Measurements from ENCODE around the gene GBP4.
A peak's percentile ranks its signal among the peaks of the same experiment; 100 is the strongest.
"Not testable (repeated sequence)": the region's sequence is repeated elsewhere in the genome, so short reads cannot be mapped to it uniquely, and the experiment has no call there.

Gene GBP4

GRCh38 chr1:89198491-89199072 lies at the start of gene GBP4:
GBP4 (minus strand) TSS chr1:89198942; CDS start chr1:89198834, 108 bp downstream.
- Histone ChIP-seq H3K4me3 (ENCODE audit: low read depth in 1 of 5, low read length in 5 of 5) (peak within 1 kb of the TSS; percentile 62 to 94 (median 85)), H3K36me3 (ENCODE audit: control insufficient read depth in 5 of 5, insufficient read depth in 5 of 5, low read length in 5 of 5) (peaks cover 0 to 9% (median under 1%) of the 10 kb centered on the region in 5 donors), H3K9me3 (ENCODE audit: control insufficient read depth in 5 of 5, low read length in 5 of 5) (no peaks in the 10 kb centered on the region), H3K27me3 (ENCODE audit: control insufficient read depth in 5 of 5, insufficient read depth in 4 of 5, low read length in 5 of 5) (no peaks in the 10 kb centered on the region), H3K27ac (ENCODE audit: low read depth, low read length) (peak within 1 kb of the TSS; percentile 76), H3K9ac (ENCODE audit: low read length in 5 of 5) (peak within 1 kb of the TSS in 4 of 5 donors; percentile 68 to 90 (median 80)), H3K4me1 (ENCODE audit: control insufficient read depth in 5 of 5, insufficient read depth in 5 of 5, low read length in 5 of 5) (peaks cover 0 to 36% (median 14%) of the 10 kb centered on the region in 5 donors)

- Histone ChIP-seq H3K27ac (ENCODE audit: low read depth, low read length) (no peak overlapping the region), H3K27me3 (ENCODE audit: control insufficient read depth in 5 of 5, insufficient read depth in 4 of 5, low read length in 5 of 5) (no peaks in the 10 kb centered on the region), H3K4me1 (ENCODE audit: control insufficient read depth in 5 of 5, insufficient read depth in 5 of 5, low read length in 5 of 5) (no peaks in the 10 kb centered on the region), H3K9me3 (ENCODE audit: control insufficient read depth in 5 of 5, low read length in 5 of 5) (peaks cover 0 to 3% (median 0%) of the 10 kb centered on the region in 5 donors), H3K4me3 (ENCODE audit: low read depth in 1 of 5, low read length in 5 of 5) (no peak overlapping the region), H3K9ac (ENCODE audit: low read length in 5 of 5) (no peak overlapping the region), H3K36me3 (ENCODE audit: control insufficient read depth in 5 of 5, insufficient read depth in 5 of 5, low read length in 5 of 5) (no peaks in the 10 kb centered on the region)
Measured at GRCh38 chr1:89243046-89243445, 44.3 kb upstream of the GBP4 start.

GRCh38 chr1:89221341-89221740 lies 22.6 kb upstream of the GBP4 start:
- no peaks in the 10 kb centered on the region for H3K36me3 ChIP-seq (ENCODE audit: control insufficient read depth in 5 of 5, insufficient read depth in 5 of 5, low read length in 5 of 5)
- H3K9ac ChIP-seq (ENCODE audit: low read length in 5 of 5), result no peak overlapping the region
- no peak overlapping the region for H3K4me3 ChIP-seq (ENCODE audit: low read depth in 1 of 5, low read length in 5 of 5)
- no peaks in the 10 kb centered on the region for H3K27me3 ChIP-seq (ENCODE audit: control insufficient read depth in 5 of 5, insufficient read depth in 4 of 5, low read length in 5 of 5)
- H3K4me1 ChIP-seq (ENCODE audit: control insufficient read depth in 5 of 5, insufficient read depth in 5 of 5, low read length in 5 of 5), result no peaks in the 10 kb centered on the region
- H3K27ac ChIP-seq (ENCODE audit: low read depth, low read length), result no peak overlapping the region
- H3K9me3 ChIP-seq (ENCODE audit: control insufficient read depth in 5 of 5, low read length in 5 of 5), result peaks cover 0 to 3% (median 0%) of the 10 kb centered on the region in 5 donors

- not testable (repeated sequence) for H3K9me3 ChIP-seq (ENCODE audit: control insufficient read depth in 5 of 5, low read length in 5 of 5); H3K36me3 ChIP-seq (ENCODE audit: control insufficient read depth in 5 of 5, insufficient read depth in 5 of 5, low read length in 5 of 5); H3K4me3 ChIP-seq (ENCODE audit: low read depth in 1 of 5, low read length in 5 of 5); H3K9ac ChIP-seq (ENCODE audit: low read length in 5 of 5); H3K27me3 ChIP-seq (ENCODE audit: control insufficient read depth in 5 of 5, insufficient read depth in 4 of 5, low read length in 5 of 5); H3K4me1 ChIP-seq (ENCODE audit: control insufficient read depth in 5 of 5, insufficient read depth in 5 of 5, low read length in 5 of 5); H3K27ac ChIP-seq (ENCODE audit: low read depth, low read length)
Measured at GRCh38 chr1:89219851-89220250, 21.1 kb upstream of the GBP4 start.

- H3K9ac ChIP-seq (ENCODE audit: low read length in 5 of 5); H3K27me3 ChIP-seq (ENCODE audit: control insufficient read depth in 5 of 5, insufficient read depth in 4 of 5, low read length in 5 of 5); H3K9me3 ChIP-seq (ENCODE audit: control insufficient read depth in 5 of 5, low read length in 5 of 5); H3K36me3 ChIP-seq (ENCODE audit: control insufficient read depth in 5 of 5, insufficient read depth in 5 of 5, low read length in 5 of 5); H3K4me3 ChIP-seq (ENCODE audit: low read depth in 1 of 5, low read length in 5 of 5); H3K4me1 ChIP-seq (ENCODE audit: control insufficient read depth in 5 of 5, insufficient read depth in 5 of 5, low read length in 5 of 5); H3K27ac ChIP-seq (ENCODE audit: low read depth, low read length): not testable (repeated sequence)
Measured at GRCh38 chr1:89218941-89219340, 20.2 kb upstream of the GBP4 start.

- Histone ChIP-seq H3K27me3 (ENCODE audit: control insufficient read depth in 5 of 5, insufficient read depth in 4 of 5, low read length in 5 of 5) (no peaks in the 10 kb centered on the region), H3K4me3 (ENCODE audit: low read depth in 1 of 5, low read length in 5 of 5) (no peak overlapping the region), H3K27ac (ENCODE audit: low read depth, low read length) (no peak overlapping the region), H3K9ac (ENCODE audit: low read length in 5 of 5) (no peak overlapping the region), H3K36me3 (ENCODE audit: control insufficient read depth in 5 of 5, insufficient read depth in 5 of 5, low read length in 5 of 5) (no peaks in the 10 kb centered on the region), H3K4me1 (ENCODE audit: control insufficient read depth in 5 of 5, insufficient read depth in 5 of 5, low read length in 5 of 5) (no peaks in the 10 kb centered on the region), H3K9me3 (ENCODE audit: control insufficient read depth in 5 of 5, low read length in 5 of 5) (peaks cover 0 to 10% (median 0%) of the 10 kb centered on the region in 5 donors)
Measured at GRCh38 chr1:89213347-89213746, 14.6 kb upstream of the GBP4 start.

GRCh38 chr1:89211035-89211634 lies 12.4 kb upstream of the GBP4 start:
- H3K36me3 ChIP-seq (ENCODE audit: control insufficient read depth in 5 of 5, insufficient read depth in 5 of 5, low read length in 5 of 5), result no peaks in the 10 kb centered on the region
- H3K4me1 ChIP-seq (ENCODE audit: control insufficient read depth in 5 of 5, insufficient read depth in 5 of 5, low read length in 5 of 5), result no peaks in the 10 kb centered on the region
- H3K27me3 ChIP-seq (ENCODE audit: control insufficient read depth in 5 of 5, insufficient read depth in 4 of 5, low read length in 5 of 5), result no peaks in the 10 kb centered on the region
- peaks cover 0 to 7% (median 0%) of the 10 kb centered on the region in 5 donors for H3K9me3 ChIP-seq (ENCODE audit: control insufficient read depth in 5 of 5, low read length in 5 of 5)
- no peak overlapping the region for H3K27ac ChIP-seq (ENCODE audit: low read depth, low read length)
- H3K4me3 ChIP-seq (ENCODE audit: low read depth in 1 of 5, low read length in 5 of 5), result no peak overlapping the region
- H3K9ac ChIP-seq (ENCODE audit: low read length in 5 of 5), result no peak overlapping the region

GRCh38 chr1:89206373-89206772 lies 7.6 kb upstream of the GBP4 start:
- H3K9me3 ChIP-seq (ENCODE audit: control insufficient read depth in 5 of 5, low read length in 5 of 5), result peaks cover 0 to 16% (median 10%) of the 10 kb centered on the region in 5 donors
- no peak overlapping the region for H3K27ac ChIP-seq (ENCODE audit: low read depth, low read length)
- no peaks in the 10 kb centered on the region for H3K36me3 ChIP-seq (ENCODE audit: control insufficient read depth in 5 of 5, insufficient read depth in 5 of 5, low read length in 5 of 5)

GRCh38 chr1:89203166-89203565 lies 4.4 kb upstream of the GBP4 start:
- H3K27me3 ChIP-seq (ENCODE audit: control insufficient read depth in 5 of 5, insufficient read depth in 4 of 5, low read length in 5 of 5), result no peaks in the 10 kb centered on the region
- H3K36me3 ChIP-seq (ENCODE audit: control insufficient read depth in 5 of 5, insufficient read depth in 5 of 5, low read length in 5 of 5), result no peaks in the 10 kb centered on the region
- no peak overlapping the region for H3K4me3 ChIP-seq (ENCODE audit: low read depth in 1 of 5, low read length in 5 of 5)
- no peak overlapping the region for H3K9ac ChIP-seq (ENCODE audit: low read length in 5 of 5)
- no peak overlapping the region for H3K27ac ChIP-seq (ENCODE audit: low read depth, low read length)
- peaks cover 0 to 22% (median 8%) of the 10 kb centered on the region in 5 donors for H3K4me1 ChIP-seq (ENCODE audit: control insufficient read depth in 5 of 5, insufficient read depth in 5 of 5, low read length in 5 of 5)
- peaks cover 0 to 12% (median 9%) of the 10 kb centered on the region in 5 donors for H3K9me3 ChIP-seq (ENCODE audit: control insufficient read depth in 5 of 5, low read length in 5 of 5)

More at GRCh38 chr1:89206373-89206772, 7.6 kb upstream of the GBP4 start:
- H3K27me3 ChIP-seq (ENCODE audit: control insufficient read depth in 5 of 5, insufficient read depth in 4 of 5, low read length in 5 of 5), result no peaks in the 10 kb centered on the region
- H3K4me3 ChIP-seq (ENCODE audit: low read depth in 1 of 5, low read length in 5 of 5), result no peak overlapping the region
- no peak overlapping the region for H3K9ac ChIP-seq (ENCODE audit: low read length in 5 of 5)
- peaks cover 0 to under 1% (median 0%) of the 10 kb centered on the region in 5 donors for H3K4me1 ChIP-seq (ENCODE audit: control insufficient read depth in 5 of 5, insufficient read depth in 5 of 5, low read length in 5 of 5)

- Histone ChIP-seq H3K36me3 (ENCODE audit: control insufficient read depth in 5 of 5, insufficient read depth in 5 of 5, low read length in 5 of 5) (no peaks in the 10 kb centered on the region), H3K4me1 (ENCODE audit: control insufficient read depth in 5 of 5, insufficient read depth in 5 of 5, low read length in 5 of 5) (peaks cover 0 to 31% (median 14%) of the 10 kb centered on the region in 5 donors), H3K4me3 (ENCODE audit: low read depth in 1 of 5, low read length in 5 of 5) (no peak overlapping the region), H3K9me3 (ENCODE audit: control insufficient read depth in 5 of 5, low read length in 5 of 5) (peaks cover 0 to 10% (median 9%) of the 10 kb centered on the region in 5 donors), H3K27ac (ENCODE audit: low read depth, low read length) (no peak overlapping the region), H3K9ac (ENCODE audit: low read length in 5 of 5) (no peak overlapping the region), H3K27me3 (ENCODE audit: control insufficient read depth in 5 of 5, insufficient read depth in 4 of 5, low read length in 5 of 5) (no peaks in the 10 kb centered on the region)
Measured at GRCh38 chr1:89201106-89201794, 2.5 kb upstream of the GBP4 start.
